ENCODE measurements around the gene HOATZ. TPM values are rescaled to one million over a fixed set of nuclear protein-coding genes. Genes with fewer than 3 reads are reported as not detected.

The HOATZ gene
- total and polyA plus RNA-seq, 2 donors from 2014 or later = not detected

GRCh38 chr11:111469200-111469599 lies 45.4 kb upstream of the HOATZ start:
- no peaks in the 10 kb centered on the region for H3K4me1 ChIP-seq (ENCODE audit: control insufficient read depth in 2 of 3, insufficient read depth in 2 of 3, low read depth in 1 of 3, low read length in 3 of 3)
- no peak overlapping the region for H3K9ac ChIP-seq (ENCODE audit: low read length in 3 of 3)
- intact Hi-C loops (cut with DNase I) = no loop called here
- H3K4me3 ChIP-seq (ENCODE audit: low read length in 3 of 3) = no peak overlapping the region
- H3K27ac ChIP-seq (ENCODE audit: low read depth in 2 of 2, low read length in 2 of 2) = no peak overlapping the region
- H3K9me3 ChIP-seq (ENCODE audit: control insufficient read depth in 2 of 3, insufficient read depth in 1 of 3, low read length in 3 of 3) = no peaks in the 10 kb centered on the region
- no peak for DNase-seq
- FAIRE-seq = no peak
- no peak for TF ChIP-seq CTCF (IDR thresholded peaks at IDR 0.05; ENCODE audit: borderline replicate concordance, extremely low read depth, insufficient read depth)
- H3K36me3 ChIP-seq (ENCODE audit: control insufficient read depth in 2 of 3, insufficient read depth in 3 of 3, low read length in 3 of 3) = no peaks in the 10 kb centered on the region
- no peaks in the 10 kb centered on the region for H3K27me3 ChIP-seq (ENCODE audit: control insufficient read depth, insufficient read depth, low read length)

DNA sequence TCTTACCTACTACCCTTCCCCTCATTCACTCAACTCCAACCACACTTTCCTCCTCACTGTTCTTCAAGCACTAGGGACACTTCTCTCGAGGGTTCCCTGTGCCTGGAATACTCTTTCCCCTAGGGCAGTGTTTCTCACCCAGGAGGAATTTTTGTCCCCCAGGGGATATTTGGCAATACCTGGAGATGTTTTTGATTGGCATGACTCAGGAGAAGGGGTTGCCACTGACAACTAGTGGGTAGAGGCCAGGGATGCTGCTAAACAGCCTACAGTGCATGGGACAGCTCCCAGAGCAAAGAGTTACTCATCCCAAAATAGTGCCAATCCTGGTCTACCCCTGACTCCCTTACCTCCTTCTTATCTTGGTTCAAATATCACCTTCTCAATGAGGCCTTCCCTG lies 42.4 kb upstream of the HOATZ start:
- no peak overlapping the region for H3K27ac ChIP-seq (ENCODE audit: low read depth in 2 of 2, low read length in 2 of 2)
- H3K9ac ChIP-seq (ENCODE audit: low read length in 3 of 3) = no peak overlapping the region
- no peak overlapping the region for H3K4me3 ChIP-seq (ENCODE audit: low read length in 3 of 3)
- H3K27me3 ChIP-seq (ENCODE audit: control insufficient read depth, insufficient read depth, low read length) = no peaks in the 10 kb centered on the region
- intact Hi-C loops (cut with DNase I) = no loop called here
- H3K36me3 ChIP-seq (ENCODE audit: control insufficient read depth in 2 of 3, insufficient read depth in 3 of 3, low read length in 3 of 3) = no peaks in the 10 kb centered on the region
- DNase-seq (no peak), FAIRE-seq (no peak)
- no peaks in the 10 kb centered on the region for H3K9me3 ChIP-seq (ENCODE audit: control insufficient read depth in 2 of 3, insufficient read depth in 1 of 3, low read length in 3 of 3)
- no peaks in the 10 kb centered on the region for H3K4me1 ChIP-seq (ENCODE audit: control insufficient read depth in 2 of 3, insufficient read depth in 2 of 3, low read depth in 1 of 3, low read length in 3 of 3)
- TF ChIP-seq CTCF (IDR thresholded peaks at IDR 0.05; ENCODE audit: borderline replicate concordance, extremely low read depth, insufficient read depth) = no peak

DNA sequence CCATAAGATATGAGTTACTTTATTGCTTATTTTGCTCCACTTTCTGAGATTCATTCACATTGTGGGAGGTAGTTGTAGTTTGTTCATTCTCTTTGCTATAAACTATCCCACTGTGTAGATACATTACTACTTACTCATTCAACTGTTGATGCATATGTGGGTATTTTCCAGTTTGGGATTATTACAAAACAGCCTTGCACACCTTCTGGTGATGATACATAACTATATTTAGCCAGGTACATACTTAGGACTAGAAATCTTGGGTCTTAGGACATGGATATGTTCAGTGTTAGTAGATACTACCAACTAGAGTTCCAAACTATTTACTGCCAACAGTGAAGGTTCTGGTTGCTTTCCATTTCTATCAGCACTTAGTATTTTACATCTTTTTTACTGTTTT lies 40.1 kb upstream of the HOATZ start:
- H3K9me3 ChIP-seq (ENCODE audit: control insufficient read depth in 2 of 3, insufficient read depth in 1 of 3, low read length in 3 of 3) = no peaks in the 10 kb centered on the region
- DNase-seq (no peak), FAIRE-seq (no peak)
- H3K27ac ChIP-seq (ENCODE audit: low read depth in 2 of 2, low read length in 2 of 2) = no peak overlapping the region
- H3K36me3 ChIP-seq (ENCODE audit: control insufficient read depth in 2 of 3, insufficient read depth in 3 of 3, low read length in 3 of 3) = no peaks in the 10 kb centered on the region
- no peaks in the 10 kb centered on the region for H3K27me3 ChIP-seq (ENCODE audit: control insufficient read depth, insufficient read depth, low read length)
- TF ChIP-seq CTCF (IDR thresholded peaks at IDR 0.05; ENCODE audit: borderline replicate concordance, extremely low read depth, insufficient read depth) = no peak
- no peak overlapping the region for H3K4me3 ChIP-seq (ENCODE audit: low read length in 3 of 3)
- intact Hi-C loops (cut with DNase I) = no loop called here
- no peak overlapping the region for H3K9ac ChIP-seq (ENCODE audit: low read length in 3 of 3)
- no peaks in the 10 kb centered on the region for H3K4me1 ChIP-seq (ENCODE audit: control insufficient read depth in 2 of 3, insufficient read depth in 2 of 3, low read depth in 1 of 3, low read length in 3 of 3)

DNA sequence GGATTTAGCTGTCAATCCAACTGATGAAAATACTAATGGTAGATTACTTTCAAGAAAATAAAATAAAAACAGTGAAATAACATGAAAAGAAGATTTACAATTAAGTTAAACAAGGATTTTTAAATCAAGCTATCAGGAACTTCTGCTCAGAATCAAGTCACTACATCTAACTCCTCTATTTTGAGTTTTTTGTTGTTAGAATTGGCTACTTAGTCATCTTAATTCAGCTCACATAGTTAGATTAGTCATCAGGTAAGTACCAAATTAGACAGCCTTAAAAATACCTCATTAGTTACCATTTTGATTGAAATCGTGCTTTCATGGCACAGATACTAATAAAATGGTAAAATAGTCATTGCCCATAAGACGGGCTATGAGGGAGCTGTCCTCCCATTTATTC lies 38.2 kb upstream of the HOATZ start:
- Histone ChIP-seq H3K4me3 (ENCODE audit: low read length in 3 of 3) (no peak overlapping the region), H3K9me3 (ENCODE audit: control insufficient read depth in 2 of 3, insufficient read depth in 1 of 3, low read length in 3 of 3) (no peaks in the 10 kb centered on the region), H3K36me3 (ENCODE audit: control insufficient read depth in 2 of 3, insufficient read depth in 3 of 3, low read length in 3 of 3) (no peaks in the 10 kb centered on the region), H3K9ac (ENCODE audit: low read length in 3 of 3) (no peak overlapping the region), H3K27me3 (ENCODE audit: control insufficient read depth, insufficient read depth, low read length) (no peaks in the 10 kb centered on the region), H3K27ac (ENCODE audit: low read depth in 2 of 2, low read length in 2 of 2) (no peak overlapping the region), H3K4me1 (ENCODE audit: control insufficient read depth in 2 of 3, insufficient read depth in 2 of 3, low read depth in 1 of 3, low read length in 3 of 3) (no peaks in the 10 kb centered on the region)
- TF ChIP-seq CTCF (IDR thresholded peaks at IDR 0.05; ENCODE audit: borderline replicate concordance, extremely low read depth, insufficient read depth) = no peak
- no peak for DNase-seq
- FAIRE-seq = no peak
- intact Hi-C loops (cut with DNase I) = no loop called here

Measured in kidney (tissue), 14 donors.